ENCODE data around the gene PCED1B. TPM values are rescaled to one million over a fixed set of nuclear protein-coding genes. Genes with fewer than 3 reads are reported as not detected.
"Not testable (repeated sequence)": the region's sequence is repeated elsewhere in the genome, so short reads cannot be mapped to it uniquely, and the experiment has no call there.

The PCED1B gene
- total RNA-seq, 1 experiment from 2014 or later, result not detected

DNA sequence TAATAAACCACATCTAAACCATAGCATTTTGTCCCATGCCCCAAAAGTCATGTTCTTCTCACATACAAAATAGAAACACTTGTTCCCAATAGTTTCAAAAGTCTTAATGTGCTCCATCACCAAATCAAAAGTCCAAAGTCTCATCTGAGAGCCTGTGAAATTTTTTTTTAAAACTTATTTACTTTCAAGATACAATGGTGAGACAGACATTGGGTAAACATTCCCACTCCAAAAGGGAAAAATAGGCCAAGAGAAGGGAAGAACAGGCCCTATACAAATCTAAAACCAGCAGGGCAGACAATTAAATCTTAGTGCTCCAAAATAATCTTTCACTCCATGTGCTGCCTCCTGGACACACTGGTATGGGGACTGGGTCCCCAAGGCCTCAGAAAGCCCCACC is 84.7 kb downstream of the PCED1B start:
- no peaks in the 10 kb centered on the region for H3K36me3 ChIP-seq
- peaks cover 5% of the 10 kb centered on the region for H3K9me3 ChIP-seq
- no peak overlapping the region for H3K4me3 ChIP-seq
- H3K27me3 ChIP-seq, result no peaks in the 10 kb centered on the region
- DNase-seq, result no peak

- Histone ChIP-seq H3K4me3 (no peak overlapping the region), H3K27me3 (no peaks in the 10 kb centered on the region)
- DNase-seq, result peak; percentile 89
Observed at GRCh38 chr12:47164724-47165439, 85.5 kb downstream of the PCED1B start.

GRCh38 chr12:47165934-47166333 is 86.5 kb downstream of the PCED1B start:
- DNase-seq, result no peak
- Histone ChIP-seq H3K9me3 (peaks cover 2% of the 10 kb centered on the region; the same call in 1 of the 2 replicates), H3K36me3 (no peaks in the 10 kb centered on the region), H3K4me3 (no peak overlapping the region), H3K27me3 (no peaks in the 10 kb centered on the region)

More at GRCh38 chr12:47164724-47165439, 85.5 kb downstream of the PCED1B start:
- peaks cover 2% of the 10 kb centered on the region; the same call in 1 of the 2 replicates for H3K9me3 ChIP-seq
- H3K36me3 ChIP-seq, result no peaks in the 10 kb centered on the region

GRCh38 chr12:47166365-47166764 is 86.9 kb downstream of the PCED1B start:
- Histone ChIP-seq H3K27me3 (no peaks in the 10 kb centered on the region), H3K9me3 (peaks cover 2% of the 10 kb centered on the region), H3K4me3 (no peak overlapping the region), H3K36me3 (no peaks in the 10 kb centered on the region)
- no peak for DNase-seq

GRCh38 chr12:47170281-47170680 is 90.9 kb downstream of the PCED1B start:
- H3K4me3 ChIP-seq, DNase-seq, H3K36me3 ChIP-seq, H3K27me3 ChIP-seq, H3K9me3 ChIP-seq: not testable (repeated sequence)

DNA sequence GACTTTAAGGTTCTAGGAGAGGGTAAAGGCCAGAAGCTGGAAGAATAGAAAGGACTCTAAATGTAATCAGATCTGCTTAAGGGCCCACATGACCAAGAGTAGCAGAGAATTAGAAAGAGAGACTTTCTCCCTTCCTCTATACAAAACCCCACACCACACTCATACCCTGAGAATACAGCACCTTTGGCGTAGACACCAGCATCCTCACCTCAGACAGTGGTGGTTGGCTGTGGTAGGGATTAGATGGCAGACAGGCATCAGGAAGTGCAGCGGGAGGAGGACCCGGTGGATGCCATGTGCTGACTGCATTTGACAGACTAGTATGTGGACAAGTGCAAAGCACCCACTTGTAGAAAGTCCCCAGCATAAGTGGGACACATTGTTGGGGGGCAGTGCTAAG is 98.6 kb downstream of the PCED1B start:
- Histone ChIP-seq H3K27me3 (no peaks in the 10 kb centered on the region), H3K36me3 (no peaks in the 10 kb centered on the region), H3K9me3 (no peaks in the 10 kb centered on the region), H3K4me3 (no peak overlapping the region)
- DNase-seq, result no peak

DNA sequence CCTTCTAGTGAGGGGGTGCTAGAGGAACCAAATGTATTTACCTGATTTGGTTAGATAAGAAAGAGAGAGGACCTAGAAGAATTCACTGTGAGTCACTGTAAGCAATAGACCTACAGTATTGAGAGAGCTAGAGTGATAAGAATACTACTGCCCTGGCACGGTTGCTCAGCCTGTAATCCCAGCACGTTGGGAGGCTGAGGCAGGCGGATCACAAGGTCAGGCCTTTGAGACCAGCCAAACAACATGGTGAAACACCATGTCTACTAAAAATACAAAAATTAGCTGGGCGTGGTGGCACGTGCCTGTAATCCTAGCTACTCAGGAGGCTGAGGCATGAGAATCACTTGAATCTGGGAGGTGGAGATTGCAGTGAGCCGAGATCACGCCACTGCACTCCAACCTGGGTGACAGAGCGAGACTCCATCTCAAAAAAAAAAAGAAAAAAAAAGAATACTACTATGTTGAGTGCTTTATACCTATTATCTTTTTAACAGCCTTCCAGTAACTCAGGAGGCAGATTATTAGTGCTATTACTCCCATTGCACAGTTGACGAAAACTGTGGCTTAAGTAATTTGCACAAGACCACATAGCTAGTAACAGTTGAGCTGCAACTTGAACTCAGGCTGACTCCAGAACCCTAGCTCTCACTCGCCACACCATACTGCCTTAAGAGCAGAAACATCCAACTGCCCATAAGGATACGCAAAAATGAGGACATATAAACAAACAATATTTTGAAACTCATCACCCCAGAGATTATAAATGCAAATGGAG is 102.9 kb downstream of the PCED1B start:
- H3K36me3 ChIP-seq, H3K9me3 ChIP-seq, H3K27me3 ChIP-seq, DNase-seq, H3K4me3 ChIP-seq: not testable (repeated sequence)

- Histone ChIP-seq H3K9me3 (no peaks in the 10 kb centered on the region), H3K27me3 (no peaks in the 10 kb centered on the region), H3K36me3 (no peaks in the 10 kb centered on the region), H3K4me3 (no peak overlapping the region)
- DNase-seq, result no peak
Observed at GRCh38 chr12:47184229-47184628, 104.8 kb downstream of the PCED1B start.

GRCh38 chr12:47184813-47185212 is 105.4 kb downstream of the PCED1B start:
- Histone ChIP-seq H3K9me3 (no peaks in the 10 kb centered on the region), H3K36me3 (no peaks in the 10 kb centered on the region), H3K4me3 (no peak overlapping the region), H3K27me3 (no peaks in the 10 kb centered on the region)
- DNase-seq, result no peak

DNA sequence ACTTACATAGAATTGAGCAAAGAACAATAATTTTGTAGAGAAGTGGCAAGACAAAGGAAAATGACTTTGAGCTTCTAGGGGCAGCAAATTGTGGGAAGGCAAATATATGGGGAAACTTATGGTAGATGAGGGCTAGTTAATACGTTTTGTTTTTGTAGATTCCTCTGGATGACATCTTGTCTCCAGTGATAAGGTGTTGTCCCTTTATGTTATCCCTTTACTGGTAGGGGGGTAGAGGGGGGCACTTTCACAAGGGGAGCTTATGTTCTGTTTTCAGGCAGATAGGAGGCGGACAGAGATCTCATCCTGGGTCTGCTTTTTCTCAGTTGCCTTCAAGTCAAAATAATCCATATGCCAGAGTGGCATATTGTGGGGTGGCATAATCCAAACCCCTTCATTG is 106.8 kb downstream of the PCED1B start:
- no peaks in the 10 kb centered on the region for H3K27me3 ChIP-seq
- no peaks in the 10 kb centered on the region for H3K36me3 ChIP-seq
- DNase-seq, result no peak
- no peaks in the 10 kb centered on the region for H3K9me3 ChIP-seq
- no peak overlapping the region for H3K4me3 ChIP-seq

DNA sequence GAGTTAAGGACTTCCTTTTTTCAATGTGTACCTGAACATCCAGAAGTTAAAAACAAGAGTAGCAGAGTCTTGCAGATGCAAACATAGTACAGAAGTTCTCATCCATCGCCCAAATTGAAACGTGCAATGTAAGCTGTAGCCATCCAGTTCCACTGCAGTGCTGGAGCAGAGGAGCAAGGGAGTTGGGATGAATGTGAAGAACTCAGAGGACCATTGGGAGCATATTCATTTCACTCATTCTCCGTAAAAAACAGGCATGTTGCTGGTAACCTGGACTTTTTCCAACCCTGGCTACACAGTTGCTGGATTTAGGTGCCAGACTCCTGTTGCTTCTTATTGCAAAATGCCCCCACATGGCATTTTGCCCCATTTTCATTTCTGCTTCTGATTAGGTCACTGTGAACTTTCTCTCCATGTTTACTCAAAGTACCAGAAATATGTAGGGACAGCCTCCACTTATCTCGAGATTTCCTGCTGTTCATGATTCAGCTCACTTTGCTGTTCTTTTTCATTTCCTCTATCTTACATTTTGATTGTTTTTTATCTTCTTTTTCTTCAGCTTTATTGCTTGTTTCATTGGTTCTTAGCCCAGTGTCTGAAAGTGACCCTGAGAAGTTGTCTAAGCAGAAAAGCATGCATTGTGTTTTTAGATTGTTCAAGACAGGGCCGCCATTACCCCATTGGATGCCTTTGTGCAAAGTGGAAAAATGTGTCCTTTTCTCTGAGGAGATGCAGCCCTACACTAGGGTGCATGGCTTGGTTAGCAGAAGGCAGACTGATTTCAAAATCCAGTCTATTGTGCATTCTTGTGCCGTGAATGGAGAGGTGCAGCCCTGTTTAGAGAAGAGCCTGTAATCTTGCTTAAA is 109.4 kb downstream of the PCED1B start:
- peak; percentile 30 for DNase-seq
- H3K36me3 ChIP-seq, result no peaks in the 10 kb centered on the region
- no peaks in the 10 kb centered on the region for H3K27me3 ChIP-seq
- no peaks in the 10 kb centered on the region for H3K9me3 ChIP-seq
- H3K4me3 ChIP-seq, result no peak overlapping the region

- H3K9me3 ChIP-seq, result no peaks in the 10 kb centered on the region
- no peaks in the 10 kb centered on the region for H3K36me3 ChIP-seq
- no peak for DNase-seq
- H3K27me3 ChIP-seq, result no peaks in the 10 kb centered on the region
- no peak overlapping the region for H3K4me3 ChIP-seq
Observed at GRCh38 chr12:47189728-47190127, 110.3 kb downstream of the PCED1B start.

DNA sequence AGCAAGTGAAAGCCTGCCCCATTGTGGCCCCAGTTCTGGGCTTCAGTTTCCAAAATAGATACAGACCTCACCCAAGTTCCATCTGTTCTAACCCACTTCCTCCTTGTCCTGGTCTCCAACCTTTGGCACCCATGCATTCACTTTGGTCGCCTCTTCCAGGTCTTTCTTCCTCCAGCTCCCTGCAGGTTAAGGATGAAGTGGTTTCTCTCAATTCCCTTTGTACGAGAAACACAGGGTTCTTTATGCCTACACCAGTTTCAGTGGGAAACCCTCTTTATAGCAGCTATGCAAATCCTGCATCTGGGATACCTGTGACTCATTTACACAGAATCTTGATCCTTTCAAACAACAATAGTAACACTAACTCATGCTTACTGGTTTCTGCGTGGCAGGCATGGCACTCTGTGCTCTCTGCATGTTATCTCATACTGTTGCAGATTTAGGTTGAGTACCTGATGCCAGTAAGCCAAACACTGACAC is 110.9 kb downstream of the PCED1B start:
- no peaks in the 10 kb centered on the region for H3K36me3 ChIP-seq
- H3K9me3 ChIP-seq, result no peaks in the 10 kb centered on the region
- no peak overlapping the region for H3K4me3 ChIP-seq
- DNase-seq, result peak; percentile 4
- no peaks in the 10 kb centered on the region for H3K27me3 ChIP-seq

DNA sequence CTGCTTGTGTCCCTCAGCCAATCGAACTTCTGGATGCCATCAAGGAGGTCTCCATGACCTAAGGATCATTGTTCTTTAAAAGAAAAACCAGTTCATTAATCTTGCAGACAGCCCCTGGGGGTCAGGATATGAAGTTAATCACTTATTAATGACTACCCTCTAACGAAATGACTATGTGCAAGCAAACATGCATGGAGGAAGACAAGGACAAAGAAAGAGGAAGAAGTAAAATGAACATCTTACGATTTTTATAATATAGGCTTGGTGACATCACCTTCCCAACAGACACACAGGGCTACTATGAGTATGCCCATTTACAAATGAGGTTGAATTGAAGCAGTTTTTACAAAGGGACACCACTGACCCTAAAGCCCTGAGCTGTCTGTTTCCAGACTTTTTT is 111.5 kb downstream of the PCED1B start:
- Histone ChIP-seq H3K4me3 (no peak overlapping the region), H3K27me3 (no peaks in the 10 kb centered on the region), H3K9me3 (no peaks in the 10 kb centered on the region), H3K36me3 (no peaks in the 10 kb centered on the region)
- no peak for DNase-seq

GRCh38 chr12:47192051-47192450 is 112.6 kb downstream of the PCED1B start:
- Histone ChIP-seq H3K27me3 (no peaks in the 10 kb centered on the region), H3K9me3 (no peaks in the 10 kb centered on the region), H3K36me3 (no peaks in the 10 kb centered on the region), H3K4me3 (no peak overlapping the region)
- DNase-seq, result no peak

- Histone ChIP-seq H3K36me3 (no peaks in the 10 kb centered on the region), H3K9me3 (no peaks in the 10 kb centered on the region), H3K27me3 (no peaks in the 10 kb centered on the region), H3K4me3 (no peak overlapping the region)
- no peak for DNase-seq
Observed at GRCh38 chr12:47193066-47193465, 113.6 kb downstream of the PCED1B start.

DNA sequence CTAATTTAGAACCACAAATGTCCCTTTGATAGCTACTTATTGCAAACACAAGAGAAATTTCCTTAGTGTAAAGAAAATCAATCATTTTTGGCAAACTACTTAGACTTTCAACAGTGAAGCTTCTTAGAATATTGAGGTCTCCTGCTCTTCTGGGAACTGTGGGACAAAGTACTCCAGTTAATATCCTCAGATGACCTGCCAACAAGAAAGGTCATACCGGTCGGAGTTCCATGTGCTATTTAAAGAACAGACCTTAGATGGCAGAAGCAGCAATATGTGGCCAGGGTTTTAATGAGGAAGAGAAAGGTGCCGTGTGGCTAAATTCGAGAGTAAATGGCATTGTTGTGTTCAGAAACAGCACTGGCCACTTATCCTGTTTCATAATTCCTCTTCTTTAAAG is 115.1 kb downstream of the PCED1B start:
- Histone ChIP-seq H3K4me3 (no peak overlapping the region), H3K36me3 (no peaks in the 10 kb centered on the region), H3K27me3 (no peaks in the 10 kb centered on the region), H3K9me3 (no peaks in the 10 kb centered on the region)
- DNase-seq, result no peak
